Measurements from ENCODE around the gene CMC2.
A peak's percentile ranks its signal among the peaks of the same experiment; 100 is the strongest.

CMC2 gene

DNA sequence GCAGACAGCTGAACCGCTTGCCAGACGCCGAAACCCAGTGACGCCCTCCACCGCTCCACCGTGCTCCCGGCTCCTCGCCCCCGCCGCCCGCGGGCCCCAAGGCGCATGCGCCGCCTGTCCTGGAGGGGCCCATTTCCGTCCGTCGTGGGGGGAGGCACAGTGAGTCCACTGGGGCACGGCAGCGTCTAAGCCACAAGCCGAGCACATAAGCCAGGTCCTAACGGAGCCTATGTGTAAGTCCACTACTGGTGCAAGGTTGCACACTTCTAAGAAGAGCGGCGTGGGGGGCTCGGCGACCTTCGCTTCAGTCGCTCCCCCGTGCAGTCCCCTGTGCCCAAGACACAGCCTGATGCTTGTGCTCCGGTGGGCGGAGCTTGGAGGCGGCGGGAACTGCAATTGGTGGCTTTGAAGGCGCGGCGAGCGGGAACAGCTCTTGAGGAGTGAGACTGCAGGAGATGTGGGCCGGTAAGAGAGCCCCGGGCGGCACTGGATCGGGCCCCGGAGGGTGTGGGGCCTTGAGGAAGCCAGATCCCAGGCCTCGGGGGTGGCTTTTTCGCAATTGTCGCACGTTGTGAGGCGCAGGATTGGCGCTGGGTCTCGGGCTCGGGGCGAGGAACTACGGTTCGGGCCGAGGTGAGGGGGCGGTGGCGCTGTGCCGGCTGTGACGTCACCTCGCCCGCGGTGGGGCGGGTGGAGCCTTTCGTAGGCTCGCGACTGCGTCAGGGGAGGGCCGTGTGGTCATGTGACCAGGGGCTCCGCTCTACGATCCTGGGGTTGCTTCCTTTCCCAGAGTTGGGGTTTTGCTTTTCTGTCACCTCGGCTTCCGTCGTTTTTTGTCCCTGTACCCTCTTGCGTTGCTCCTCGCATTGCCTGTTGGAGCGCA is at the start of gene CMC2, which contains the start of gene CENPN:
TSS of gene CMC2 (minus strand) at position 73 of the 883 bp plus-strand sequence. CDS start 9,491 bp downstream, outside the sequence.
TSS of gene CENPN (plus strand) at position 402 of the 883 bp plus-strand sequence. CDS start 4,726 bp downstream, outside the sequence.
- DNase-seq (ENCODE audit: low spot score) = peak; percentile 99

DNA sequence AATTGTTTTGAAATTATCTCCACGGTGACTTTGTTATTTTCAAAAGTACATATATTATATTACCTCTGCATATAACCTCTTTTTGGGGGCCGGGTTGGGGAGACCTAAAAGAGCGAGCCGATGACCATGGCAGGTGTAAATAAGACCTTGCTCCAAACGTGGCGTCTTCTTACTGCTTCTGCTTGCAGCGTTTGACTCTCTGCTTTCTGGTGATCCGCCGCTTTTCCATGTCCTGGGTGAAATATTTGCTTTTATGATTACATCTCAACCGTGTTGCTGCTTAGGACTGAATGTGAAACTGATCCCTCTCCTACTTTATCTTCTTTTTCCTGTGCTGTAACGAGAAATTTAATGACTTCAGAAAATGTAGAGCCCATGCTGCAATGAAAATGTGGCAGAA is 47.1 kb upstream of the CMC2 start:
- DNase-seq (ENCODE audit: low spot score) = no peak

DNA sequence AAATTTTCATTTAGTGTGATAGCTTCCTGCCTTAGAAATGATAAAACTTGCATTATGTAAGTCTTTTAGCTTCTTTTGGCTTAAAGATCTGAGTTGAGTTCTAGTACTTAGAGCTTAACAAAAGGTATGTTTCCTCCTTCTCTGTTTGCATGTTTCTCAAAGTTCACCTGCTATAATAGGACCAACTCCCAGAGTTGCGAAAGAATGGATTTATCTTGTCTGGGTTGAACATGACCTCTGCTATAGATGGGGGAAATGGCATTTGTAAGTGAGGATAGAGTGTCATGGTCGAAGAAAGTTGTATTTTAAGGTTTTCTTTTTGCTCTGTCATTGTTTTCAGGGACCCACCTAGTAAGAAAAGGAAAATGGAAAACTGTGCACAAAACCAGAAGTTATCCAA is 36.1 kb upstream of the CMC2 start:
- DNase-seq (ENCODE audit: low spot score) = no peak

DNA sequence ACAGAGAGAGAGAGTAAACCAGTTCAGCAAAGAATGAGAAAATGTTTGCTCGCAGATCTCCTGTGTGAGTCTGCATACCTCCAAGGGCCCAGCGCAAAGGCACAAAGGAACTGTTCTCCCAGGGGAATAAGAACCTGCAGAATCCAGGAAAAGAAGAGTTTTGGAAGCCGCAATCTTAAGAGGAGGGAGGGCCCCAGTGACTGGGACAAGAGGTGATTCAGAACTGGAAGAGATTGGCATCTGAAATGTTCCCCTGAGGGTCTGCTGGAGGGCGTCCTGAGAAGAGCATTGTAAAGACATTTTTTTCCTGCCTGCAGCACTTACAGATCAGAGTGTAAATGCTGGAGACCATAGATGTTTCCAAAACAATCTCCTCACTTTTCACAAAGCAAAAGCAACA is 35.0 kb upstream of the CMC2 start:
- no peak for DNase-seq (ENCODE audit: low spot score)

DNA sequence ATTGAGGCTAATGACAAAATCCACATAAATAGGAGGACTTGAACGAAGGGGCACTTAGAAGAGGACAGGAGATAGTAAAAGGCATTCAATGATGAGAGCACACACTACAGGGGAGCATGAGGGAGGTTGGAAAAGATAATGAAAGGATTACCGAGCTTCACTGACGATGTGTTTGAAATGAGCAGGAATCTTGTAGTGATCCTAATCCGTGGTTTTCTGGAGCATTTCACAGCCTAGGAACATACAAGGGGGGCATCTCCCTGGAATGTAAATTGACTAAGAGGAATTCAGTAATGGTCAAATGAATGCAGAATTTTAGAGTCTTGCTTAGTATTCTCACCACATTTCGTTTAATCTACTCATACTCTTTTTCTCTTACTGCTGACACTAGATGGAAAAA is 34.2 kb upstream of the CMC2 start:
- no peak for DNase-seq (ENCODE audit: low spot score)

DNA sequence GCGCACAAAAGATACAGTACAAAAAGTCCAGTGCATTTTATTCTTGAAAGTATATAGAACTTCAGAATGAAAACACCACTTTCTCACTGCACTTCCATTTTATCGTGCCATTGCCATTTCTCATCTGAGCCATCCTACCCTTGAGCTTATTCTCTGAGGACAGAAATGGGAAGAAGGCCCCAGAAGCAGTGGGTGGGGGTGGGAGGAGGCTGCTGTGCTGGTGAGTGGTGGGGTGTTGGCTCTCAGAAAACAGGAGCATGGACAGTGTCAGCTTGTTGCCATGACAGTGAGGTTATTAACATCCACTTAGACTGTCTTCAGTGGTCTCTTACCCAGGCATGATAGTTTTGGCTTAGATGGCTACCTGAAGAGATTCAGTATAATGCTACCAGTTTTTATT is 33.4 kb upstream of the CMC2 start:
- no peak for DNase-seq (ENCODE audit: low spot score)

DNA sequence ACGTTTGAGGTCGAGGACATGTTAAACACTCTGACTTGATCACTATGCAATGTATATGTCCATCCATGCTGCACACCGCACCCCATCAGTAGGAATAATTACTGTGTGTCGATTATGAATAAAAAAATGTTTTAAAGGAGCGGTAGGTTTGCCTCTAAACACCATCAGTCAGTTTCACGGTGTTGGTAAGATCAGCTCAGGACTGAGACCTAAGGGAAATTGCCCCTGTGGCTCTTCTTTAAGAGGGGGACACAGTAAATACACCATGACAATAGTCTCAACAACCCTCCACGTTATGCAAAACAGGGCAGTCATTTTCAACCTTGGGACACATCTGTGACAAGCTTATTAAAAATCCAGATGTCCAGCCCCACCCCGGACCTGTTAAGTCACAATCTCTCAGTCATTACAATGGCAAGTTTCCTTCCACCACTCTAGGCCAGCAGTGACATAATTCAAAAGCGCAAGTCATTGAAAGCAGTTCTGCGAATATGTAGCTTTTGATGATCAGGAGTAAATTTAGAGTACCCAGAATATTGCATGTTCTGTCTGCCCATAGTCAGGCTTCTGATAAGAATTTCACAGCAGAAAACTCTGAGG is 30.2 kb upstream of the CMC2 start:
- DNase-seq (ENCODE audit: low spot score) = peak; percentile 39

DNA sequence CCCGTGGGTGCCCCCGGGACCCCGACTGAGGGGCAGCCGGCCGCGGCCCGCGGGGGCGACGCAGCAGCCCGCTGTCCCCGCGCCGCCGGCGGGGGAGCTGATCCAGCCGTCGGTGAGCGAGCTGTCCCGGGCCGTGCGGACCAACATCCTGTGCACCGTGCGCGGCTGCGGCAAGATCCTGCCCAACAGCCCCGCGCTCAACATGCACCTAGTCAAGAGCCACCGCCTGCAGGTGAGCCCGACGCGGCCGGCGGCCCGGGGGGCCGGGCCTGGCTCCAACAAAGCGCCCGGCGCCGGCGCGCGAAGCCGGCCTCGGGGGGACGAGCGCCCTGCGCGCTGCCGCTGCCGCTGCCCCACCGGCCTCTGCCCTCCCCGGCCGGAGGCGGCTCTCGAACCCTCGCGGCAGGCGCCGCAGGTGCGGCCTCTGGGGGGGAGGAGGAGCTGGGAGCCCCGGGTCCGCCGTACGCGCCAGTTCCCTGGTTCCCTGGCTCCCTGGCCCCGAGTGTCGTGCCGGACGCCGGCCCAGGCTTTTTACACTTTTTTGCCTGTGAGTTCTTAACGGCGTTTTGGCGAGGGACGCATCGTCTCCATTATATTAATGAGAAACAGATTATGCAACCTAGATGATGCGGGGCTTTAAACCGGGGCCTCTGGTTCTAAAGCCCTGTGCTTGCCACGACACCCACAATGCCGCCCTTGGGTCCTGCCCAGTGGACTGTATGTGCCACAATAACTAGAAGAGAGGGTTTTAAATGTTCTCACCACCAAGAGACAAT is 29.5 kb upstream of the CMC2 start:
- DNase-seq (ENCODE audit: low spot score) = peak; percentile 10

DNA sequence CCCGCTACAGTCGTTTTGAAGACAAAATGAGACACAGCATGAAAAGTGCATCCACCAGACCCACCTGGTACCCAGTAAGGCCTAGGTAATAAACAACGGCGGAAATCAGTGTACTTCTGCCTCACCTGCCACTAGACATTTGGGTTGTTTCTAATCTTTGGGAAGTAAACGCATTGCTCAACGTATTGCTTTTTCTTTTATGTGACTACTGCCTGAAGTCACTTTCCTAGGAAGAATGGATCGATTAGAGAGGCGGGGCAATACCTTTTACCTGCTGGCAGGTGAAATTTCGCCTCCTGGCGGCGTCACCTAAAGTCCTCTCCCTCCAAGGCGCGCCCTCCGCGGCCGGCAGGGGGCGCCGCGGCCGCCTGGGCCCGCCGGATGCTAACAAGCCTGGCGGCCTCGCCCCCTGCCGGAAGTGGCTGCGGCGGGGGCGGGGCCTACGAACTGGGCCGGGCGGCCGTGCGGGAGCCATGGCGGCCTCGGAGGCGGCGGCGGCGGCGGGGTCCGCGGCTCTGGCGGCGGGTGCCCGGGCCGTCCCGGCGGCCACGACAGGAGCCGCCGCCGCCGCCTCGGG is 28.8 kb upstream of the CMC2 start, which contains the start of gene ATMIN:
TSS of gene ATMIN (plus strand) at position 445 of the 577 bp plus-strand sequence. CDS start at position 474, 29 bp downstream.
- DNase-seq (ENCODE audit: low spot score) = peak; percentile 91

DNA sequence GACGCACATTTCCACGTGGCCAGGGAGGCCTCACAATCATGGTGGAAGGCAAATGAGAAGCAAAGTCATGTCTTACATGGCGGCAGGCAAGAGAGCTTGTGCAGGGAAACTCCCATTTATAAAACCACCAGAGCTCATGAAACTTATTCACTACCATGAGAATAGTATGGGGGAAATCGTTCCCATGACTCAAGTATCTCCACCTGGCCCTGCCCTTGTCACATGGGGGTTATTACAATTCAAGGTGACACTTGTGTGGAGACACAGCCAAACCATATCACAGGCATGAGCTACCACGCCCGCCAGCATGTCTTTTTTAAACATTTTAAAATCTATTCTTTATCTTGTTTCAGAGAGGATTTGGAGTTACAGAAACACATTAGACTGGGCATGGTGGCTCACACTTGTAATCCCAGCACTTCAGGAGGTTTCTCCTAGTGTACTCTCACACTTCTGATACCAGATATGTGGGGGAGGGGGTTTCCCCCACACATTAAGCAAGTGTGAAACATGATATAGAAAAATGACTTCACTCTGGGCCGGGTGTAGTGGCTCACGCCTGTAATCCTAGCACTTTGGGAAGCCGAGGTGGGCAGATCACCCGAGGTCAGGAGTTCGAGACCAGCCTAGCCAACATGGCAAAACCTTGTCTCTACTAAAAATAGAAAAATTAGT is 23.4 kb upstream of the CMC2 start:
- no peak for DNase-seq (ENCODE audit: low spot score)

DNA sequence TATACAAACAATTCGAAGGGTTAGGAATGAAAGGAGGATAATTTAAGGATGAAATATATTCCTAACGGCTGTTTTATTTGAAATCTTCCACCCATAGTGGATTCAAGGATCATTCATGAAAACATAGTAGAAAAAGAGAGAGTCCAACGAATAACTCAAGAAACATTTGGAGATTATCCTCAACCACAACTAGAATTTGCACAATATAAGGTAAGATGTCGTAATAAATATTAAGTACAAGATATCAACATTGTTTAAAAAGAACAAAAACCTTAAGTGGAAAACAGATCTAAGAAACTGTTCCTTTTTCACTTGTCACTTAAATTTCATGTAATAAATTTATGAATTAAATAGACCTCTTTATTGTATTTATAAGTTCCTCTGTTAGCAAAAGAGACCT is 19.7 kb upstream of the CMC2 start:
- DNase-seq (ENCODE audit: low spot score) = no peak

DNA sequence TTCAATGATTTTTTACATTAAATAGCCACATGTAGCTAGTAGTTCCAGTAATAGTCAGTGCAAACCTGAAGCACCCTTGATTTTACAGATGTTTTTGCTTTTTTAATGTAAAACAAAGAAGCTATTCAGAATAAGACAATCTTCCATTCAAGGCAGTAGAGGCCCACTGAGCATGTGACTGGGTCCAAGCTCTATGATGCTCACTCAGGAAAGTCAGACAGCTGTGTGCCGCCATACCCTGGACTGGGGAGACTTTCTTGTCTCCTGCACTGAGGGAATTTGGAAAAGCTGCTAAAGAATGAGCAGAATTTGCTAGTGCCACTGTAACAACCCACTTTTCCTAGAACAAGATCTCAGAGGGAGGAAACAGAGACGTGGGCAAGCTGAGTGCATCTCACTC is 11.8 kb upstream of the CMC2 start:
- DNase-seq (ENCODE audit: low spot score) = no peak

DNA sequence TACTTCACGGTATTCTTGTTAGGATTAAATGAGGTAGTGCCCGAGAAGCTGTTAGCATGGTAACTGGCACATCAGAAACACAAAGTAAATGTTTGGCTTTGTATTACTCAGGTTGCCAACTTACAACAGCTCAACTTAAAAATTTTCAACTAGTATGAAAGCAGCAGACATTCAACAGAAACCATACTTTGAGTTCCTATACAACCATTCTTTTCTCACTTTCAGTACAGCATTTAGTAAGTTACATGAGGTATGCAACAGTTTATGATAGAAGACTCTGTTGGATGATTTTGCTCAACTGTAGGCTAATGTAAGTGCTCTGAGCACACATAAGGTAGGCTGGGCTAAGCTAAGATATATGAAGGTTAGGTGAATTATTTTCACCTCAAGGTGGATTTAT is 8.0 kb upstream of the CMC2 start:
- DNase-seq (ENCODE audit: low spot score) = no peak

DNA sequence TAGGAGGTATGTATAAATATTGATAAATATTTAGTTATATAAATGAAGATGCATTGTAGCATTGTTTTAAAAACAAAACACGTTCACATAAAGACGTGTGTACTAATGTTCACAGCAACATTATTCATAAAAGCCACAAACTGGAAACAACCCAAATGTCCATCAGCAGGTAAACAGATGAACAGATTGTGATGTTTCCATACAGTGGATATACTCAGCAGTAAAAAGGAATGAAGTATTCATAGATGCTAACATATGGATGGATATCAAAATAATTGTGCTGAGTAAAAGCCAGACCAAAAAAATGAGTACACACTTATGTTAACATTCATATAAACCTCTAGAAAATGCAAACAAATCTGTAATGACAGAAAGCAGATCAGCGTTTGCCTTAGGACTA is 6.3 kb upstream of the CMC2 start:
- no peak for DNase-seq (ENCODE audit: low spot score)

DNA sequence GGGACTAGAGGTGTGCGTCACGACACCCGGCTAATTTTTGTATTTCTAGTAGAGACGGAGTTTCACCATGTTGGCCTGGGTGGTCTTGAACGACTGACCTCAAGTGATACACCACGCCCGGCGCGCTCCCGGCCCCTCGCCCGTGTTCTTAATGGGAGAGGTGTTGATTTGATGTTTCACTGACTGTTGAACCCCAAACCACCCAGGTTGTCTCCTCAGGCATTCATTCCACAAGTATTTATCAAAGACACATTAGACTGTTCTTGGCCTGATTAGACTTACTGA is 1.8 kb upstream of the CMC2 start:
- no peak for DNase-seq (ENCODE audit: low spot score)

DNA sequence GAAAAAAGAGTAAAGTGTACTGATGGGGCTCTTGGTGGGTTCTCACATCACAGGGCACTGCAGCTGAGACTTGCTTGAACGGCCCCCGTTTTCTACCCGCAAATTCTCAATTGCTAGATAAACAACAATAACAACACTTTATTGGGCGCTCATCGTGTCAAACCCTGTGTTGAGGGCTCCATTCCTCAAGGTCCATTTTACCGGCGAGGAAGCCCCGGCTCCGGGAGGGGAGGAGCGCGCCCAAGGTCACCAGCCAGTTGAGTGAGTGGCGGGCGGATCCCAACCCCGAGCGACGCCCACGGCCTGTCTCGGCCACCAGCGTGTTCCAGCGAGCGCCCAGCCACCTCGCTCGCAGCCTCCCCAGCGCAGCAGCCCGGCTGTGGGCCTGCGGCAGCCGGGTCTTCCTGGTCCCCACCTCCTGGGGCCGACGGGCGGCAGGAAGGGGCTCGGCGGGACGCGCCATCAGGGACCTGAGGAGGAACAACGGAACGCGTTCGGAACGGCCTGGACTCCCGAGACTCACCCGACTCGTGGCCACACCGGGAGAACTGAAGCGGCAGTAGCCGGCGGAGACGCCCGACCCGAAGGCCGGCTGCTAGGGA is 373 bp downstream of the CMC2 start:
- peak; percentile 66 for DNase-seq (ENCODE audit: low spot score)

DNA sequence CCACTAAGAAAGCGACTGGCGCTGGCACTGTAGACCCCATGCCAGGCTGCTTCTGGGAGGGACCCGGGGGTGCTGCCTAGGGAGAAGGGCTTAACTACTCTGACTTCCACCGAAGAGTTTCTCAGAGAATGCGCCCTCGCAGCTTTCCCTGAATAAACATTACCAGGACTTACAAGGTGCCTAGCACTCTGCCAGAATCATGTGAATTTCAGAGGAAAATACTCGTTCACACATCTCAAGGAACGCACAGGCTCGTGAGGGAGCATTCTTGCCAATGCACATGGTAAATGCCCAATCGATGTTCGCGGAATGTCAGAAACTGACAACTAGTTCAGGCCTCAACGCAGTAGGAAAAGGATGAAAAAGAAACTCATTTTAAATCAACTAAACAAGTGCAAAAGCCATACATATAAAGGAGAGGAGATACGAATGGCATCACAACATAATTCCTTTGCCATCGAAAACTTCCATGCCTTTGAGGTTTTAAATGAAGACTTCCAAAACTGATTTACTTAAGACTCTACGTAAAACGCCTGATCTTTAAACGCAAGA is 999 bp downstream of the CMC2 start:
- no peak for DNase-seq (ENCODE audit: low spot score)

DNA sequence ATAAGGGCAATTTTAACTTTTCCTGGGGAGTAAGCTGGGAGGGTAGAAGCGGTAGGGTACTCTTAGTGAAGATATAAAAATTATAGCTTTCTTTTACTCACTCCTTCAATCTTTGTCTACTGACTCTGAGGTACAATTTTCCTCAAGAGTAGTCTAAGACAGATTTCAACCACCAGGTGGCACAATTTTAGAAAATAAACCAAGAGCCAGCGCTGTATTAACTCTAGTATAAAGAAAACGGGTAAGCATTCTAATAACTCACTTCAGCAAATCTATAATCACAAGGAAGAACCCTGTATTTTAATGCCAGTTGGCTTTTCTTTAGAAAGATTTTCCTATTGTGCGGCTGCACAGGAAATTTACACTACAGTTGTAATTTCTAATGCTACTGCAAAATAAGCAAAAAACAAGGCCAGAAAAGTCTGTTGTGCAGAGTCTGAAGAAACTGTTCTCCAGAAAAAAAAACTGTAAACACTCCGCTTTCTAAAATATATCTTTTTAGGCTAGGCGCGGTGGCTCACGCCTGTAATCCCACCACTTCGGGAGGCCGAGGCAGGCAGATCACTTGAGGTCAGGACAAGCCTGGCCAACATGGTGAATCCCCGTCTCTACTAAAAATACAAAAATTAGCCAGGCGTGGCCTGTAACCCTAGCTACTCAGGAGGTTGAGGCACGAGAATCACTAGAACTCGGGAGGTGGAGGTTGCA is 1.9 kb downstream of the CMC2 start:
- peak; percentile 84 for DNase-seq (ENCODE audit: low spot score)

DNA sequence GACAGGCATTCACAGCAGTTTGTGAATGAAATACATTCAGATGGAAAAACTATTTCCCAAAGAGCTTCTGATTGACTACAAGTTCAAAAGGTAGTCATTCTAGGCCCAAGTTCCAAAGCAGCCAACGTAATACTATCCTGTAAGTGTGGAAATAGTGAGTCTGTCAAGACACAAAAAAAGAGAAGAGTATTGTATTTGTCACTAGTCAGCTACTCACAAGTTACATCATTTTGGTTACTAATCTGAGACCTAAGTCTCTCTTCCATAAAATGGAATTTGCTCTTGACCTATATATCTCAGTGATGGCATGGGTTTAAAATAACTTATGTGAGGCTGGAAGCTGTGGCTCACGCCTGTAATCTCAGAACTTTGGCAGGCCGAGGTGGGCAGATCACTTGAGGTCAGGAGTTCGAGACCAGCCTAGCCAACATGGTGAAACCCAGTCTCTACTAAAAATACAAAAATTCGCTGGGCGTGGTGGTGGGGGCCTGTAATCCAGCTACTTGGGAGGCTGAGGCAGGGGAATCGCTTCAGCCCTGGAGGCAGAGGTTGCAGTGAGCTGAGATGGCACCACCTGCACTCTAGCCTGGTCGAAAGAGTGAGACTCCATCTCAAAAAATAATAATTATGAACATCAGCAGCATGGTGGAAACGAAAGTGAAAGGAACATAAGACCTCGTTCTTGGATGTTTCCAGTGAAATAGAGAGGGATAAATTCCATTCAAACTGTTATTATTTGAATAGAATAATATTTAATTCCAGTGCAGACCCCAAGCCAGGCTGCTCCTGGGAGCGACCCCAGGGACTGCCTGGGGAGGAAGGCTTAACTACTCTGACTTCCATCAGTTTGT is 2.9 kb downstream of the CMC2 start:
- DNase-seq (ENCODE audit: low spot score) = peak; percentile 27

DNA sequence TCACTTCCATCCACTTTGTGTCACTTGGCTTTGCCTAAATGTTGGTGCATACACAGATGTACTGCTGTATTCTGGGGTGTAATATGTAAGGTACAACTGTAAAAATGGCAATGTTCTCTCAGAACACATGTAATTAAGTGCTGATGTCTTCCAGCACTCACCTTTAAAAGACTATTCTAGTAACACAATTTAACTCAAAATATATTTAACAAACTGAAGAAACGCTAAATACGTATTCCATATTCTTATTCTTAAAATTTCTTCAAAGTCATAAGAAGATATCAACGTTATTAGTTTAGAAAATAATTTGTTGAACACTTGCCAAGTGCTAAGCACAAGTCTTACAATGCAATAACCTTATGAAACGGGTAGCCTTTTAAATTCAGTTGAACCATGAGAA is 3.6 kb downstream of the CMC2 start:
- no peak for DNase-seq (ENCODE audit: low spot score)
